Measurements from ENCODE around the gene GTF3A.

GTF3A gene

DNA sequence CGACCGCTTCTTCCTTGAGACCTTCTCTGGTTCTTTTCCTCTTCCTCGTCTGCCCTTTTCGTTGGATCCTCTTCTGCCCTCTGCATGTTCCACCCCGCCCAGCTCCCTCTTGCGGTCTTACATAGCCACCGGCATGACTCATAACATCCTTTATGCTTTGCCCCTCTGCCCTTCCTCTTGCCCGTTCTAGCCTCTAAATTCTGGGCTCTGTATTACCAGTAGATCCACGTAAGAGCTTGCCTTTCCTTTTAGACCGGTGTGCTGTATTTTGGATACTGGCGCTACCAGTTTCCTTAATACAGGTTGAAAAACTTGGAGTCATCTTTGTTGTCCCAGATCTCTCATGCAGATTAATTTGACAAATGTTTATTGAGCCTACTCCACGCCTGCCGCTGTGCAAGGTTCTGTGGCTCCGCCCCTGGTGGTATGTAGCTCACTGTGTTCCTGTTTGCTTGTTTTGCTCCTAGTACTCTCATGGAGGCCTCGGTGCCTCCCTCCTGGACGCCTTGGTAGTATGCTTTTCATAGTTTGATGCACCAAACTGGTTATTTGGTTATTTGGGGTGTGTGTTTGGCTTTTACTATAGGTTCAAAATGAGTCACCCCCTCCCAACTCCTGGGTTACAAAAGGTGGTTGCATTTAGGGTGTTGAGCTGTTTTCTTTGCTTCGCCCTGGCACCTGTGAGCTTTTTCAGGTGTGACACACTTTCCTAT, 1.7 kb downstream of the GTF3A start:
- TF ChIP-seq, protein P1, sequence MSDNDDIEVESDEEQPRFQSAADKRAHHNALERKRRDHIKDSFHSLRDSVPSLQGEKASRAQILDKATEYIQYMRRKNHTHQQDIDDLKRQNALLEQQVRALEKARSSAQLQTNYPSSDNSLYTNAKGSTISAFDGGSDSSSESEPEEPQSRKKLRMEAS (IDR thresholded peaks at IDR 0.05): no peak
- TF ChIP-seq ZBTB7A (IDR thresholded peaks at IDR 0.05; ENCODE audit: low read depth): no peak
- no peak for TF ChIP-seq TEAD4 (IDR thresholded peaks at IDR 0.05)
- no peak for TF ChIP-seq CEBPB (IDR thresholded peaks at IDR 0.05)
- TF ChIP-seq YY1 (IDR thresholded peaks at IDR 0.05; ENCODE audit: low read depth): no peak
- TF ChIP-seq, protein P2, sequence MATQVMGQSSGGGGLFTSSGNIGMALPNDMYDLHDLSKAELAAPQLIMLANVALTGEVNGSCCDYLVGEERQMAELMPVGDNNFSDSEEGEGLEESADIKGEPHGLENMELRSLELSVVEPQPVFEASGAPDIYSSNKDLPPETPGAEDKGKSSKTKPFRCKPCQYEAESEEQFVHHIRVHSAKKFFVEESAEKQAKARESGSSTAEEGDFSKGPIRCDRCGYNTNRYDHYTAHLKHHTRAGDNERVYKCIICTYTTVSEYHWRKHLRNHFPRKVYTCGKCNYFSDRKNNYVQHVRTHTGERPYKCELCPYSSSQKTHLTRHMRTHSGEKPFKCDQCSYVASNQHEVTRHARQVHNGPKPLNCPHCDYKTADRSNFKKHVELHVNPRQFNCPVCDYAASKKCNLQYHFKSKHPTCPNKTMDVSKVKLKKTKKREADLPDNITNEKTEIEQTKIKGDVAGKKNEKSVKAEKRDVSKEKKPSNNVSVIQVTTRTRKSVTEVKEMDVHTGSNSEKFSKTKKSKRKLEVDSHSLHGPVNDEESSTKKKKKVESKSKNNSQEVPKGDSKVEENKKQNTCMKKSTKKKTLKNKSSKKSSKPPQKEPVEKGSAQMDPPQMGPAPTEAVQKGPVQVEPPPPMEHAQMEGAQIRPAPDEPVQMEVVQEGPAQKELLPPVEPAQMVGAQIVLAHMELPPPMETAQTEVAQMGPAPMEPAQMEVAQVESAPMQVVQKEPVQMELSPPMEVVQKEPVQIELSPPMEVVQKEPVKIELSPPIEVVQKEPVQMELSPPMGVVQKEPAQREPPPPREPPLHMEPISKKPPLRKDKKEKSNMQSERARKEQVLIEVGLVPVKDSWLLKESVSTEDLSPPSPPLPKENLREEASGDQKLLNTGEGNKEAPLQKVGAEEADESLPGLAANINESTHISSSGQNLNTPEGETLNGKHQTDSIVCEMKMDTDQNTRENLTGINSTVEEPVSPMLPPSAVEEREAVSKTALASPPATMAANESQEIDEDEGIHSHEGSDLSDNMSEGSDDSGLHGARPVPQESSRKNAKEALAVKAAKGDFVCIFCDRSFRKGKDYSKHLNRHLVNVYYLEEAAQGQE (IDR thresholded peaks at IDR 0.05; ENCODE audit: low read depth): no peak
- TF ChIP-seq TCF12 (IDR thresholded peaks at IDR 0.05; ENCODE audit: low read depth): no peak
- no peak for TF ChIP-seq EGR1 (IDR thresholded peaks at IDR 0.05)
- no peak for TF ChIP-seq FOXM1 (IDR thresholded peaks at IDR 0.05; ENCODE audit: borderline replicate concordance, low read depth)
- no peak for TF ChIP-seq CREB1 (IDR thresholded peaks at IDR 0.05; ENCODE audit: low read depth)
- TF ChIP-seq EP300 (IDR thresholded peaks at IDR 0.05; ENCODE audit: borderline replicate concordance): no peak
- no peak for TF ChIP-seq NFIC (IDR thresholded peaks at IDR 0.05)
- TF ChIP-seq, protein P3, sequence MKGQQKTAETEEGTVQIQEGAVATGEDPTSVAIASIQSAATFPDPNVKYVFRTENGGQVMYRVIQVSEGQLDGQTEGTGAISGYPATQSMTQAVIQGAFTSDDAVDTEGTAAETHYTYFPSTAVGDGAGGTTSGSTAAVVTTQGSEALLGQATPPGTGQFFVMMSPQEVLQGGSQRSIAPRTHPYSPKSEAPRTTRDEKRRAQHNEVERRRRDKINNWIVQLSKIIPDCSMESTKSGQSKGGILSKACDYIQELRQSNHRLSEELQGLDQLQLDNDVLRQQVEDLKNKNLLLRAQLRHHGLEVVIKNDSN (IDR thresholded peaks at IDR 0.05): no peak
- no peak for TF ChIP-seq RAD21 (IDR thresholded peaks at IDR 0.05; ENCODE audit: low read depth)

DNA sequence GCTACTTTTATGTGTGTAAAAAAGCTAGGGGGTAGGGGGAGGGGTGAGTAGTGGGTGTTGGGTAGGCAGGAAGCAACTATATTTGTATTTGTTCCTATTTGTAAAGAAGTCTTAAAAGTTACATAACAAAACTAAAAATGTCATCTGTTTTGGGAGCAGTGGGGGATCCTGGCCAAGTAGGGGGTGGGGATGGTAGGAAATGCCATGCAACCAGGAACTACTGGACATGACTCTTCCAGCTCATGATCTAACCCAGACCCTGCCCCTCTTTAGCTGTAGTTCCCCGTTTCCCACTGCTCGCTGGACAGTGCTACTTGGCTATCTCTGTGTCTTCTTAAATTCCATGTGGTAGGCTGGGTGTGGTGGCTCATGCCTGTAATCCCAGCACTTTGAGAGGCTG, 3.2 kb downstream of the GTF3A start:
- TF ChIP-seq EP300 (IDR thresholded peaks at IDR 0.05; ENCODE audit: borderline replicate concordance) (no peak), CREB1 (IDR thresholded peaks at IDR 0.05; ENCODE audit: low read depth) (no peak), RAD21 (IDR thresholded peaks at IDR 0.05; ENCODE audit: low read depth) (no peak), CEBPB (IDR thresholded peaks at IDR 0.05) (no peak), NFIC (IDR thresholded peaks at IDR 0.05) (no peak)
- TF ChIP-seq, protein P1 (IDR thresholded peaks at IDR 0.05): no peak
- TF ChIP-seq, protein P3 (IDR thresholded peaks at IDR 0.05): no peak
- TF ChIP-seq, protein P2 (IDR thresholded peaks at IDR 0.05; ENCODE audit: low read depth): no peak

DNA sequence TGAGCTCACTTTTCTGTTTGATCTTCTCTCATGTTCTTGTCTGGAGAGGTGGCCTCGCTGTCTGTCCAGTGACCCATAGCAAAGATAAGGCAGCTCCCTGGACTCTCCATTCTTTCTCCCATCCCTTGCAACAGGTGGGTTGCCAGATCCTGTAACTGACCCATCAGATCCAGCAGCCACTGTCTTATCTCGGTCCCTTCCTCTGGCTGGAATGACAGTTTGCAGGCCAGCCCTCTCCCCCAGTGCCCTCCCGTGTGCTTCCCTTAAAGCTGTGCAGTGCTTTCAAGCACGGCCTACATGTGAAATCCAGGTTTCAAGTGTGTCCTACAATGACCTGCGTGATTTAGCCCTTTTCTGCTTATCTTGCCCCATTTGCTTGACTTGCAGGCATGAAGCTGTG, 3.7 kb downstream of the GTF3A start:
- TF ChIP-seq YY1 (IDR thresholded peaks at IDR 0.05; ENCODE audit: low read depth) (no peak), RAD21 (IDR thresholded peaks at IDR 0.05; ENCODE audit: low read depth) (no peak), TEAD4 (IDR thresholded peaks at IDR 0.05) (no peak), TAF1 (IDR thresholded peaks at IDR 0.05; ENCODE audit: low read depth) (no peak), CEBPB (IDR thresholded peaks at IDR 0.05) (no peak)
- TF ChIP-seq, protein P1 (IDR thresholded peaks at IDR 0.05): no peak
- TF ChIP-seq, protein P3 (IDR thresholded peaks at IDR 0.05): no peak
- TF ChIP-seq, protein P2 (IDR thresholded peaks at IDR 0.05; ENCODE audit: low read depth): no peak

DNA sequence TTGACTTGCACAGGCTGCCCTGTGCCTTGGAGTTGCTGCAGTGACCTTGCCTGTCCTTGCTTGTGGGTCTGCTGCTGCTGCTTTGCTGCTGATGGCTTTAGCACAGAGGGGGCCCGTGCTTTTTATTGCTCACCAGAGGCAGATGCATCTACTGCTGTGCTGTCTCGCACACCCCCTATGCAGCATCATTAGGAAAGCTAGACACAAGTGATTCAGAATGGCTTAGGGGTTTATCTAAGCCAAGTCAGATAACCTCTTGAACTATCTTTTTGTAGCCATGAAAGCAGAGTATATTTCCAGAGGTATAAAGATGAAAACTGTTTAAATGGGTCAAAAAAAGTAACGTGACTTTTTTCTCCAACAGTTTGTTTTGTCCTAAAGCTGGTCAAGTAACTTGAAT, 7.8 kb downstream of the GTF3A start:
- TF ChIP-seq CEBPB (IDR thresholded peaks at IDR 0.05) (no peak), CREB1 (IDR thresholded peaks at IDR 0.05; ENCODE audit: low read depth) (no peak), TCF12 (IDR thresholded peaks at IDR 0.05; ENCODE audit: low read depth) (no peak)

All from Ishikawa (cell line).